Activated CD4-positive, alpha-beta T cell treated with anti-CD3 and anti-CD28 coated beads, Interleukin-2, amount 10 ng/mL, durations not matched to agents 7 days and 5 days (primary cell): ENCODE measurements around the gene GRHPR. TPM values are rescaled to one million over a fixed set of nuclear protein-coding genes. Genes with fewer than 3 reads are reported as not detected.

Experiments
- CTCF ChIA-PET: fragments of 350-600 bp; sonication (Branson Sonifier 250); formaldehyde crosslinking; loops from one replicate; lab custom pipeline; 2021; ENCODE audit warnings: antibody characterized with exemption; lab: Charles Lee
- POLR2A ChIA-PET: fragments of 350-600 bp; sonication (Branson Sonifier 250); formaldehyde crosslinking; loops from one replicate; lab custom pipeline; 2021; ENCODE audit warnings: antibody characterized with exemption; lab: Charles Lee
- DNase-seq: peaks from one replicate; pipeline ENCODE4 v3.0.0-alpha.2; 2020
- H3K27ac Mint-ChIP-seq: one replicate; pipeline ENCODE4 v1.8.0; 2021; ENCODE audit warnings: mild to moderate bottlenecking, moderate library complexity, mixed read lengths
- H3K27me3 Mint-ChIP-seq: one replicate; pipeline ENCODE4 v1.8.0; 2021; ENCODE audit warnings: mixed read lengths
- H3K36me3 Mint-ChIP-seq: one replicate; pipeline ENCODE4 v1.8.0; 2021; ENCODE audit warnings: low read depth, mixed read lengths
- H3K4me1 Mint-ChIP-seq: one replicate; pipeline ENCODE4 v1.8.0; 2021; ENCODE audit warnings: mixed read lengths
- H3K4me3 Mint-ChIP-seq: one replicate; pipeline ENCODE4 v1.8.0; 2021; ENCODE audit warnings: mild to moderate bottlenecking, moderate library complexity, mixed read lengths
- H3K9me3 Mint-ChIP-seq: one replicate; pipeline ENCODE4 v1.8.0; 2021; ENCODE audit warnings: mixed read lengths
- total RNA-seq, 2 experiments: library from RNA; stranded (reverse); gene quantifications; one replicate each; pipeline ENCODE4 v1.2.3, GENCODE V29; 2021

The GRHPR gene
- total RNA-seq, 2 experiments from 2014 or later: 49.8 to 53.7 TPM

- no peaks in the 10 kb centered on the region for H3K9me3 Mint-ChIP-seq
- H3K27ac Mint-ChIP-seq: no peak overlapping the region
- POLR2A ChIA-PET: no interaction called here
- no peaks in the 10 kb centered on the region for H3K27me3 Mint-ChIP-seq
- no peak for DNase-seq
- peaks cover 14% of the 10 kb centered on the region for H3K36me3 Mint-ChIP-seq
- no peak overlapping the region for H3K4me3 Mint-ChIP-seq
- CTCF ChIA-PET: no interaction called here
- H3K4me1 Mint-ChIP-seq: peaks cover 13% of the 10 kb centered on the region
Observed at GRCh38 chr9:37428345-37428744, 5.8 kb downstream of the GRHPR start.

GRCh38 chr9:37429441-37430285 is 7.2 kb downstream of the GRHPR start:
- no peak for DNase-seq
- peaks cover 15% of the 10 kb centered on the region for H3K36me3 Mint-ChIP-seq
- ChIA-PET POLR2A (no interaction called here), CTCF (interaction anchor here (1.5 kb wide), 1 partner anchor 15 kb away, joined by 4 read pairs; no protein-coding TSS in a partner anchor)
- H3K27me3 Mint-ChIP-seq: no peaks in the 10 kb centered on the region
- no peak overlapping the region for H3K4me3 Mint-ChIP-seq
- no peak overlapping the region for H3K27ac Mint-ChIP-seq
- H3K9me3 Mint-ChIP-seq: no peaks in the 10 kb centered on the region
- H3K4me1 Mint-ChIP-seq: peaks cover 6% of the 10 kb centered on the region

- ChIA-PET POLR2A (no interaction called here), CTCF (interaction anchor here (1.5 kb wide), 2 partner anchors 16 to 163 kb away, joined by 3 to 4 read pairs; no protein-coding TSS in a partner anchor)
- H3K4me3 Mint-ChIP-seq: no peak overlapping the region
- H3K27ac Mint-ChIP-seq: no peak overlapping the region
- H3K27me3 Mint-ChIP-seq: no peaks in the 10 kb centered on the region
- H3K9me3 Mint-ChIP-seq: no peaks in the 10 kb centered on the region
- H3K4me1 Mint-ChIP-seq: peaks cover 6% of the 10 kb centered on the region
- DNase-seq: no peak
- peaks cover 20% of the 10 kb centered on the region for H3K36me3 Mint-ChIP-seq
Observed at GRCh38 chr9:37430841-37431597, 8.5 kb downstream of the GRHPR start.

- Mint-ChIP-seq H3K4me1 (peaks cover 6% of the 10 kb centered on the region), H3K36me3 (peaks cover 19% of the 10 kb centered on the region), H3K9me3 (no peaks in the 10 kb centered on the region), H3K4me3 (no peak overlapping the region), H3K27me3 (no peaks in the 10 kb centered on the region), H3K27ac (no peak overlapping the region)
- POLR2A ChIA-PET: no interaction called here
- DNase-seq: no peak
- CTCF ChIA-PET: interaction anchor here (1.5 kb wide), 1 partner anchor 162 kb away, joined by 3 read pairs; no protein-coding TSS in a partner anchor
Observed at GRCh38 chr9:37432020-37432419, 9.5 kb downstream of the GRHPR start.

- Mint-ChIP-seq H3K9me3 (no peaks in the 10 kb centered on the region), H3K4me3 (no peak overlapping the region), H3K4me1 (peaks cover 6% of the 10 kb centered on the region), H3K27ac (no peak overlapping the region), H3K27me3 (no peaks in the 10 kb centered on the region), H3K36me3 (peaks cover 28% of the 10 kb centered on the region)
- POLR2A ChIA-PET: no interaction called here
- DNase-seq: no peak
- CTCF ChIA-PET: interaction anchor here (0.5 kb wide), 1 partner anchor 16 kb away, joined by 3 read pairs; no protein-coding TSS in a partner anchor
Observed at GRCh38 chr9:37433867-37434371, 11.4 kb downstream of the GRHPR start.

- POLR2A ChIA-PET: no interaction called here
- peaks cover 42% of the 10 kb centered on the region for H3K36me3 Mint-ChIP-seq
Observed at GRCh38 chr9:37436540-37436939, 14.0 kb downstream of the GRHPR start.

GRCh38 chr9:37437010-37437409 is 14.5 kb downstream of the GRHPR start:
- Mint-ChIP-seq H3K27ac (no peak overlapping the region), H3K27me3 (no peaks in the 10 kb centered on the region), H3K4me1 (peaks cover 4% of the 10 kb centered on the region), H3K36me3 (peaks cover 44% of the 10 kb centered on the region), H3K4me3 (no peak overlapping the region), H3K9me3 (no peaks in the 10 kb centered on the region)
- ChIA-PET POLR2A (no interaction called here), CTCF (interaction anchor here (2.1 kb wide), 1 partner anchor 13 kb away, joined by 6 read pairs; no protein-coding TSS in a partner anchor)
- DNase-seq: no peak

More at GRCh38 chr9:37436540-37436939, 14.0 kb downstream of the GRHPR start:
- Mint-ChIP-seq H3K27me3 (no peaks in the 10 kb centered on the region), H3K27ac (no peak overlapping the region), H3K4me1 (peaks cover 4% of the 10 kb centered on the region), H3K9me3 (no peaks in the 10 kb centered on the region), H3K4me3 (no peak overlapping the region)
- CTCF ChIA-PET: interaction anchor here (2.1 kb wide), 1 partner anchor 13 kb away, joined by 6 read pairs; no protein-coding TSS in a partner anchor
- no peak for DNase-seq

GRCh38 chr9:37437621-37438020 is 15.1 kb downstream of the GRHPR start:
- H3K4me3 Mint-ChIP-seq: no peak overlapping the region
- H3K9me3 Mint-ChIP-seq: no peaks in the 10 kb centered on the region
- H3K36me3 Mint-ChIP-seq: peaks cover 47% of the 10 kb centered on the region
- ChIA-PET CTCF (no interaction called here), POLR2A (no interaction called here)
- no peak for DNase-seq
- no peak overlapping the region for H3K27ac Mint-ChIP-seq
- H3K27me3 Mint-ChIP-seq: no peaks in the 10 kb centered on the region
- peaks cover 3% of the 10 kb centered on the region for H3K4me1 Mint-ChIP-seq

- Mint-ChIP-seq H3K27ac (no peak overlapping the region), H3K27me3 (no peaks in the 10 kb centered on the region), H3K4me3 (no peak overlapping the region), H3K9me3 (no peaks in the 10 kb centered on the region), H3K4me1 (no peaks in the 10 kb centered on the region), H3K36me3 (peaks cover 47% of the 10 kb centered on the region)
- ChIA-PET POLR2A (no interaction called here), CTCF (no interaction called here)
- no peak for DNase-seq
Observed at GRCh38 chr9:37438359-37438758, 15.9 kb downstream of the GRHPR start.

- no peaks in the 10 kb centered on the region for H3K4me1 Mint-ChIP-seq
- H3K27me3 Mint-ChIP-seq: no peaks in the 10 kb centered on the region
- H3K27ac Mint-ChIP-seq: no peak overlapping the region
- ChIA-PET POLR2A (no interaction called here), CTCF (interaction anchor here (0.5 to 0.6 kb wide), 2 partner anchors 8 to 1562 kb away, joined by 3 to 5 read pairs; no protein-coding TSS in a partner anchor)
- peaks cover 35% of the 10 kb centered on the region for H3K36me3 Mint-ChIP-seq
- no peaks in the 10 kb centered on the region for H3K9me3 Mint-ChIP-seq
- H3K4me3 Mint-ChIP-seq: no peak overlapping the region
- no peak for DNase-seq
Observed at GRCh38 chr9:37441776-37442370, 19.4 kb downstream of the GRHPR start.

- Mint-ChIP-seq H3K36me3 (peaks cover 30% of the 10 kb centered on the region), H3K27me3 (no peaks in the 10 kb centered on the region), H3K27ac (no peak overlapping the region), H3K4me1 (no peaks in the 10 kb centered on the region), H3K4me3 (no peak overlapping the region), H3K9me3 (no peaks in the 10 kb centered on the region)
- no peak for DNase-seq
- ChIA-PET CTCF (interaction anchor here (0.5 kb wide), 1 partner anchor 8 kb away, joined by 5 read pairs; no protein-coding TSS in a partner anchor), POLR2A (no interaction called here)
Observed at GRCh38 chr9:37442556-37442955, 20.1 kb downstream of the GRHPR start.

GRCh38 chr9:37443566-37443965 is 21.1 kb downstream of the GRHPR start:
- ChIA-PET CTCF (no interaction called here), POLR2A (no interaction called here)
- no peak overlapping the region for H3K27ac Mint-ChIP-seq
- no peaks in the 10 kb centered on the region for H3K9me3 Mint-ChIP-seq
- H3K4me1 Mint-ChIP-seq: no peaks in the 10 kb centered on the region
- peaks cover 28% of the 10 kb centered on the region for H3K36me3 Mint-ChIP-seq
- H3K4me3 Mint-ChIP-seq: no peak overlapping the region
- no peak for DNase-seq
- no peaks in the 10 kb centered on the region for H3K27me3 Mint-ChIP-seq
